HG03520 (cell line): ENCODE results near the gene CDYL.

ENCODE experiments used
- ATAC-seq: cut with Tn5 transposase; IDR thresholded peaks from one replicate; pipeline ENCODE4 v1.9.1; 2021; ENCODE audit warnings: mild to moderate bottlenecking, moderate library complexity; ENCODE audit not compliant: unreplicated experiment

Gene CDYL

GRCh38 chr6:4958624-4959023 is 182.4 kb downstream of the CDYL start:
- ATAC-seq: no peak

- ATAC-seq: no peak
Observed at GRCh38 chr6:4961322-4962168, 185.3 kb downstream of the CDYL start.

GRCh38 chr6:4962905-4963304 is 186.7 kb downstream of the CDYL start:
- no peak for ATAC-seq

- no peak for ATAC-seq
Observed at GRCh38 chr6:4964675-4965561, 188.7 kb downstream of the CDYL start.

- ATAC-seq: no peak
Observed at GRCh38 chr6:4965562-4966389, 189.6 kb downstream of the CDYL start.

GRCh38 chr6:4967301-4968030 is 191.3 kb downstream of the CDYL start:
- no peak for ATAC-seq

- ATAC-seq: no peak
Observed at GRCh38 chr6:4969609-4970285, 193.5 kb downstream of the CDYL start.

GRCh38 chr6:4970739-4971395 is 194.7 kb downstream of the CDYL start:
- ATAC-seq: no peak

GRCh38 chr6:4971851-4972250 is 195.6 kb downstream of the CDYL start:
- no peak for ATAC-seq

GRCh38 chr6:4972438-4972837 is 196.2 kb downstream of the CDYL start:
- no peak for ATAC-seq

GRCh38 chr6:4973415-4973814 is 197.2 kb downstream of the CDYL start:
- no peak for ATAC-seq

GRCh38 chr6:4973982-4974745 is 198.0 kb downstream of the CDYL start:
- no peak for ATAC-seq

- ATAC-seq: no peak
Observed at GRCh38 chr6:4974962-4975361, 198.8 kb downstream of the CDYL start.

GRCh38 chr6:4975506-4975905 is 199.3 kb downstream of the CDYL start:
- no peak for ATAC-seq

GRCh38 chr6:4977468-4977867 is 201.3 kb downstream of the CDYL start:
- ATAC-seq: no peak

GRCh38 chr6:4979426-4979825 is 203.2 kb downstream of the CDYL start:
- no peak for ATAC-seq

- no peak for ATAC-seq
Observed at GRCh38 chr6:4981761-4982160, 205.6 kb downstream of the CDYL start.

- ATAC-seq: no peak
Observed at GRCh38 chr6:4983322-4983721, 207.1 kb downstream of the CDYL start.

GRCh38 chr6:4986999-4987398 is 210.8 kb downstream of the CDYL start:
- ATAC-seq: no peak
